Esophagus muscularis mucosa (tissue), 4 donors: Measurements from ENCODE around the gene CAMK1D. TPM values are rescaled to one million over a fixed set of nuclear protein-coding genes. Genes with fewer than 3 reads are reported as not detected.

Experiments used
- DNase-seq: peaks from one replicate; pipeline ENCODE4 v3.0.0-alpha.2; 2017; ENCODE audit errors: extremely low spot score
- H3K27ac ChIP-seq, 4 donors: fragments of 200-600 bp; sonication (generic); replicated peaks in 1 of 4; 1 replicate in 3 of 4; 2 replicates in 1 of 4; pipeline ENCODE4 v1.5.1; 2016 to 2019; ENCODE audit warnings: mild to moderate bottlenecking in 1 of 4
- H3K27me3 ChIP-seq, 4 donors: fragments of 200-600 bp; sonication (generic); one replicate each; pipeline versions ENCODE4 v1.5.1 to v1.6.0; 2016 to 2019
- H3K36me3 ChIP-seq, 4 donors: fragments of 200-600 bp; sonication (generic); one replicate each; pipeline ENCODE4 v1.5.1; 2016 to 2019
- H3K4me1 ChIP-seq, 4 donors: fragments of 200-600 bp; sonication (generic); one replicate each; pipeline ENCODE4 v1.5.1; 2016 to 2019
- H3K4me3 ChIP-seq, 4 donors: fragments of 200-600 bp; sonication (generic); 1 replicate in 2 of 4; 2 replicates in 2 of 4; pipeline ENCODE4 v1.5.1; 2016 to 2019; ENCODE audit warnings: mild to moderate bottlenecking in 4 of 4, moderate library complexity in 1 of 4
- H3K9me3 ChIP-seq, 4 donors: fragments of 200-600 bp; sonication (generic); 1 replicate in 3 of 4; 2 replicates in 1 of 4; pipeline ENCODE4 v1.5.1; 2016 to 2019
- EP300 ChIP-seq: sonication (generic); formaldehyde crosslinking; IDR thresholded peaks from one replicate; pipeline ENCODE4 v1.6.1; 2017; ENCODE audit warnings: antibody characterized with exemption
- POLR2A ChIP-seq: fragments of 450-650 bp; IDR thresholded peaks from one replicate; pipeline ENCODE4 v1.6.1; 2017; ENCODE audit warnings: antibody characterized with exemption, moderate library complexity, mild to moderate bottlenecking, low read depth
- POLR2AphosphoS5 ChIP-seq, 2 donors: sonication (generic); formaldehyde crosslinking; IDR thresholded peaks; one replicate each; pipeline ENCODE4 v1.6.1; 2017; ENCODE audit warnings: antibody characterized with exemption in 2 of 2
- WGBS: methylation state at CpG from one replicate; pipeline ENCODE4 v1.1.5; 2018; 5-methylcytosine and 5-hydroxymethylcytosine counted together
- intact Hi-C: fragments of 100-400 bp; cut with DNase I; formaldehyde crosslinking; loops from one replicate; pipeline ENCODE4 v1.15.1; 2023
- total RNA-seq, 4 donors: library from RNA; depleted of rRNA; stranded (reverse); fragments of >200 nt; gene quantifications; one replicate each; pipeline versions ENCODE4 v1.1.0 to v1.2.1, GENCODE V29; 2016
- TF ChIP-seq, protein P1 (sequence below), 3 experiments: fragments of 200-600 bp in 2 of 3; fragments of 450-650 bp in 1 of 3; sonication (generic) in 2 of 3; IDR thresholded peaks; one replicate each; pipeline ENCODE4 v1.5.1; 2017 to 2019; ENCODE audit warnings: antibody characterized with exemption in 3 of 3, mild to moderate bottlenecking in 2 of 3, moderate library complexity in 1 of 3

CAMK1D gene
- total RNA-seq, 4 donors from 2014 or later, result 8.4 to 15.4 (median 11.3) TPM

DNA sequence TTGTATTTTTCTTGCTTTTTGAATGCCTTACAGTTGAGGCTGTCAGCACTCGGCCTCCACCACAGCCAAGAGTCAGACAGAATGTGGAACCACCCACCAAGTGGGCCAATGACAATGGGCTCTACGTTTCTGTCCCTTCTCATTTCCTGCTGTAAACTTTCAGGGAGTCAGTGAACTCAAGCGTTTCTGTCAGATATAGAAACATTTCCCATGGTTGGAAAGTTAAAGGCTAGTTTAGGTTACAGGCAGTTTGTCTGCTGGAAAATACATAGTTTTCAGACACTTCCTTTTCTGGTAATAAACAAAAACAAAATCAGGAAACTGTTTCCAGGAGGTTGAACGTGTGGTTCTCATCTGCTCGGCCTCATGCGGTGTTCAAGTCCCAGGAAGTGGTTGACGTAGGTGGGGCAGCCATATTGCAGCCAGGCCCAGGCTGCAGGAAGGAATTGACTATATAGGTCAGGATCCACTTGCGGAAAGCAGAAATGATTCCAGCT lies 245.1 kb downstream of the CAMK1D start:
- Histone ChIP-seq H3K9me3 (no peaks in the 10 kb centered on the region), H3K27me3 (no peaks in the 10 kb centered on the region), H3K27ac (no peak overlapping the region), H3K4me1 (peaks cover 0 to 50% (median 35%) of the 10 kb centered on the region in 4 donors), H3K36me3 (no peaks in the 10 kb centered on the region), H3K4me3 (no peak overlapping the region)
- intact Hi-C loops, result no loop called here
- TF ChIP-seq POLR2AphosphoS5 (IDR thresholded peaks at IDR 0.05) (no peak), POLR2A (no peak)
- TF ChIP-seq, protein P1, sequence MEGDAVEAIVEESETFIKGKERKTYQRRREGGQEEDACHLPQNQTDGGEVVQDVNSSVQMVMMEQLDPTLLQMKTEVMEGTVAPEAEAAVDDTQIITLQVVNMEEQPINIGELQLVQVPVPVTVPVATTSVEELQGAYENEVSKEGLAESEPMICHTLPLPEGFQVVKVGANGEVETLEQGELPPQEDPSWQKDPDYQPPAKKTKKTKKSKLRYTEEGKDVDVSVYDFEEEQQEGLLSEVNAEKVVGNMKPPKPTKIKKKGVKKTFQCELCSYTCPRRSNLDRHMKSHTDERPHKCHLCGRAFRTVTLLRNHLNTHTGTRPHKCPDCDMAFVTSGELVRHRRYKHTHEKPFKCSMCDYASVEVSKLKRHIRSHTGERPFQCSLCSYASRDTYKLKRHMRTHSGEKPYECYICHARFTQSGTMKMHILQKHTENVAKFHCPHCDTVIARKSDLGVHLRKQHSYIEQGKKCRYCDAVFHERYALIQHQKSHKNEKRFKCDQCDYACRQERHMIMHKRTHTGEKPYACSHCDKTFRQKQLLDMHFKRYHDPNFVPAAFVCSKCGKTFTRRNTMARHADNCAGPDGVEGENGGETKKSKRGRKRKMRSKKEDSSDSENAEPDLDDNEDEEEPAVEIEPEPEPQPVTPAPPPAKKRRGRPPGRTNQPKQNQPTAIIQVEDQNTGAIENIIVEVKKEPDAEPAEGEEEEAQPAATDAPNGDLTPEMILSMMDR (IDR thresholded peaks at IDR 0.05), result no peak
- no peak for DNase-seq
- 70% methylated on average over 8 of the region's 8 CpGs for WGBS

DNA sequence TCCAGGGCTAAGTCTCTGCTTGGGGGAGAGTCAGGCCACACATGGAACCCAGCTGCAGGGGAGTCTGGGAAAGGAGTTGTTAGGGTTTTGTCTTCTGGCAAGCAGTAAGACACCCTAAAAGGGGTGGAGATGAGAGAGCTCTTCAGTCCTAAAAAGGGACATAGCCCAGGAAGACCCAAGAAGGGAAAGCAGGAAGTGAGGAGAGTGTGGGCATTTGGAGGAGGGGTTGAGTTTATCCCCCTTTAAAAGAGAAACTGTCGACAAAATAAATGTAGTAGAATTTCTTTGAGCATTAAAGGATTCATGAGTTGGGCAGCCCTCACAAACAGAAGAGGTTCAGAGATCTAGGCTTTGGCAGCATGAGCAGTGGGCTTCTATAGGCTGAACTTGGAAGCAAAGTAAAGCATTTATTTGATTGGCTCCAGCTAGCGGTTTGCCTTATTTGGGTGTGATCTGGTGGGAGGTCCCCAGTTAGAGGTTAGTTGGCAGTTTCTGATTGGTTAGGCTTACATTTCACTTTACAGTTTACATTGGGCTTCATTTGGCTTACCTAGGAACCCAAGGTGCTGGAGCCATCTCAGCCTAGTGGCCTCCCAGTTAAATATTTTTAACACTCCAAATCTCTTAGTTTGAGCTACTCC lies 246.7 kb downstream of the CAMK1D start:
- H3K4me3 ChIP-seq, result no peak overlapping the region
- intact Hi-C loops, result no loop called here
- no peaks in the 10 kb centered on the region for H3K27me3 ChIP-seq
- DNase-seq, result no peak
- H3K36me3 ChIP-seq, result no peaks in the 10 kb centered on the region
- peaks cover 0 to 34% (median 21%) of the 10 kb centered on the region in 4 donors for H3K4me1 ChIP-seq
- TF ChIP-seq EP300, result no peak
- TF ChIP-seq POLR2A, result no peak
- no peak for TF ChIP-seq POLR2AphosphoS5 (IDR thresholded peaks at IDR 0.05)
- TF ChIP-seq, protein P1 (IDR thresholded peaks at IDR 0.05), result no peak
- H3K27ac ChIP-seq, result no peak overlapping the region
- 98% methylated on average over 2 of the region's 2 CpGs for WGBS
- H3K9me3 ChIP-seq, result no peaks in the 10 kb centered on the region

DNA sequence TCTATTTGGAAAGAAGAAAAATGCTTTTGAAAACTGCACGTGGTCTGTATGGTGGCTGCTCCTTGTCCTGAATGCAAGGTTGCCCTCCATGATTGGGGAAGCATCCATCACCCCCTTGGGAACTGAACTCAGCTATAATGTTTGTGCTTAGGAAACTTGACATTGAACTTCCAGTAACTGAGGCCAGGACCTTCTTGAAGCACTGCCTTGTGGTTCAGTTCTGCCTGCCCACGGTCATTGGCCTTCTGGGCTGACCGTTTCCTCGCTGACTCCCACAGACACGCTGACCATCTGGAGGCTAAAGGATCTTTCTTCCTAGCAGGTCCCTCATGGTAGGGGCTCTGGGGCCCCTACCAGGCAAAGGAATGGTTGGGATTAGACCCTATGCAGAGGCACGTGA lies 247.8 kb downstream of the CAMK1D start:
- TF ChIP-seq, protein P1 (IDR thresholded peaks at IDR 0.05), result no peak
- TF ChIP-seq POLR2AphosphoS5 (IDR thresholded peaks at IDR 0.05) (no peak), EP300 (no peak), POLR2A (no peak)
- Histone ChIP-seq H3K27me3 (no peaks in the 10 kb centered on the region), H3K4me1 (peaks cover 0 to 25% (median 13%) of the 10 kb centered on the region in 4 donors), H3K36me3 (no peaks in the 10 kb centered on the region), H3K27ac (no peak overlapping the region), H3K4me3 (no peak overlapping the region), H3K9me3 (no peaks in the 10 kb centered on the region)
- DNase-seq, result no peak
- intact Hi-C loops, result no loop called here
- 96% methylated on average over 5 of the region's 6 CpGs for WGBS

DNA sequence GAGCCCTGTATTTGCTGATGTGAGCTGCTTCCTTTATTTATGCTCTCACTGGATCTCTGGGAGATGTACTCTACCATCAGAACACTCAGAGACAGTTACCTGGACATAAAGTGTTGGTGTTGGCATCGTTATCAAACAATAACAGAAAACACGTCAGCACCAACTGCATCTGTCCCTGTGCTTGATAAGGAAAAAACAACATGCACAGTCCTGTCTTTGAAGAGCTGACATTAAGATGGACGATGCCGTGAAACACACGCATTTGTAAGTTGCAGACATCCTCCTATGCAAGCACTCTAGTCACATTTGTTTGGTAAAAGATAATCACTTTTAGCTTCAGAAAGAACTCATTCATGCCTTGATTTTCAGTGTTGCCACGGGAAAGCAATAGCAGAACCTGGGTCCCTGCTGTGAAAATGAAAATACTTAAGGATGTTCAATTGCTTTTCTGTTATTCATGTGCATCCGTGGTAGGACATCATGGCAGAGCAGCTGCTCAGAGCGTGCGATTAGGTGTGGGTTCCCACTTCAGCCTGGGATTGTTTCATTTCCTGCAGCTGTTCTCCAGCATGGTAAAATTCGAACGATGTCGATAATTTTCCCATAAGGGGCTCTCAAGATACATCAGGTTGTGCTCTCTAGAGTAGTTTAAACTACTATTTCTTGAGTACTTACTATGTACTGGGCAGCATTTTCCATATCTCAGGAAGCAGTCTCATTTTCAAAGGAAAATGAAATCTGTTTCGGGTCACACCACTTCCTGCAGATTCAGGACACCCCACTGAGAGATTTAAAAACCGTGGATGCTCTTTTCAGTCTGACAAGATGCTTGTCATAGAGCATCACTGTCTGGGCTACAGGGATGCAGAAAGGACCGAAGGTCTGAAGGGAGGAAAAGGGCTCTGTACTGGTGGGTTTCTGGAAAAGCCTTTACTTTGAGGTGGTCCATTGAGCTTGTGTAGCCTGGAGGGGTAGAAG lies 248.7 kb downstream of the CAMK1D start:
- WGBS, result 79% methylated on average over 15 of the region's 15 CpGs
- Histone ChIP-seq H3K9me3 (no peaks in the 10 kb centered on the region), H3K36me3 (no peaks in the 10 kb centered on the region), H3K4me1 (peaks cover 0 to 21% (median 8%) of the 10 kb centered on the region in 4 donors), H3K4me3 (no peak overlapping the region), H3K27ac (no peak overlapping the region), H3K27me3 (no peaks in the 10 kb centered on the region)
- intact Hi-C loops, result no loop called here
- no peak for TF ChIP-seq POLR2A
- TF ChIP-seq POLR2AphosphoS5 (IDR thresholded peaks at IDR 0.05), result no peak
- TF ChIP-seq EP300, result no peak
- TF ChIP-seq, protein P1 (IDR thresholded peaks at IDR 0.05), result no peak
- no peak for DNase-seq
